Right ventricle myocardium inferior (tissue), 1 donor: ENCODE results near the gene FAM53B. TPM values are rescaled to one million over a fixed set of nuclear protein-coding genes. Genes with fewer than 3 reads are reported as not detected.

Experiments
- ATAC-seq: fragments of 200-7000 bp; cut with Tn5 transposase; one replicate; pipeline ENCODE4 v1.9.1; 2020; ENCODE audit warnings: mild to moderate bottlenecking, moderate library complexity
- DNase-seq: peaks from one replicate; pipeline ENCODE4 v3.0.0; 2021; ENCODE audit errors: missing footprints
- intact Hi-C: fragments of 100-400 bp; cut with DNase I; formaldehyde crosslinking; loops from one replicate; pipeline ENCODE4 v1.11.0; 2022
- total RNA-seq: library from RNA; stranded (reverse); fragmentation: NEBNext Ultra II Directional; extraction: Animal tissue kit (Norgen Biotek cat#: 25700); gene quantifications from one replicate; pipeline ENCODE4 v1.2.1, GENCODE V29; 2021
- donor health status: DM: no; HTN: yes; CAD: no; lungs with severe emphysema.

Gene FAM53B
- total RNA-seq, 1 donor from 2014 or later, result 41.2 TPM

DNA sequence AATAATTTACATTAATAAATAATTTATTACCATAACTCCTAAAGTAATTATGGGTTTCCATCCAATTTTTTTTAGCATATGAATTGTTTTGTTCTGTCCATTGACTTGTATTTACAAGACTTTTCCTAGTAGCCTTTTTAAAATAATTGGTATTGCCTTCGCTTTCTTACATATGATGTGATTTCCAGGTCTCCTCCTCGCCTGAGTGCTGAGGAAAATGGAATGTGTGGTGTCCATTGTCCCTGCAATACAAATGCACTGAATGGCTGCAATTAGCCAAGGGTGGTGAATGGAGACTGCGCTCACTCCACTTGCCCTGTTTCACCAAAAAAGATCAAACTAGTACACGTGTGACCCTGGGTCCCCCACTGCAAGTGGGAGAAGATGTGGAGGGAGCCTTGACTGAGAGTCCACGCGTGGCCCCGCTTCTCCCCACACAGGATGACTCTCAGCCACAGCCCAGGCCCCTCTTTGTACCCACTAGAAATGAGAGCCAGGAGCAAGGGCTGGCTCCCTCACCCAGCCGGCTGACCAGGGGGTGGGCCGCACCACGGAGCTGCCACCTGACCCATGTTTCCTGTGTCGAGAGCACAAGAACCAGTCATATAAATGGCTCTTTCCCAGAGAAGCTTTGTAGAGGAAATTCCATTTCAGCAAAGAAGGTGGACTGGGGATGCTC lies 52.6 kb downstream of the FAM53B start:
- intact Hi-C loops, result no loop called here
- ATAC-seq (no peak), DNase-seq (no peak)

DNA sequence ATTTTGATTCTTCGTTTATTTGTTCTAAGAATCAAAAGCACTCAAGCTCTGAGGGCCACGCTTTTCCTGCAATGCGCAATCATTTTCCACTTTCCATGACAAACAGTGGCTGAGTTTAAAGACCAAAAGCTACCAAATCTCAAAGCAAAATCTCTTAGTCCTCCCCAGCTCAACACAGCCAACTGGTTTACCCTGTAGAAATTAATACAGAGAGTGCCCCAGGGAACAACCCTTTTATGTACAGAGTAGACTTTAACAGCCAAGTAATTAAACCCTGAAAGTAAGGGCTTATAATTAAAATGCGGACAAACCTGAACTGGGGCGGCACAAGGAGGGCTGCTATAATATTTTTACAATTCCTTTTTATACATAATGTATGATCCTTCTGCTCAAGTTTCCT lies 53.2 kb downstream of the FAM53B start:
- intact Hi-C loops, result no loop called here
- ATAC-seq, result no peak

DNA sequence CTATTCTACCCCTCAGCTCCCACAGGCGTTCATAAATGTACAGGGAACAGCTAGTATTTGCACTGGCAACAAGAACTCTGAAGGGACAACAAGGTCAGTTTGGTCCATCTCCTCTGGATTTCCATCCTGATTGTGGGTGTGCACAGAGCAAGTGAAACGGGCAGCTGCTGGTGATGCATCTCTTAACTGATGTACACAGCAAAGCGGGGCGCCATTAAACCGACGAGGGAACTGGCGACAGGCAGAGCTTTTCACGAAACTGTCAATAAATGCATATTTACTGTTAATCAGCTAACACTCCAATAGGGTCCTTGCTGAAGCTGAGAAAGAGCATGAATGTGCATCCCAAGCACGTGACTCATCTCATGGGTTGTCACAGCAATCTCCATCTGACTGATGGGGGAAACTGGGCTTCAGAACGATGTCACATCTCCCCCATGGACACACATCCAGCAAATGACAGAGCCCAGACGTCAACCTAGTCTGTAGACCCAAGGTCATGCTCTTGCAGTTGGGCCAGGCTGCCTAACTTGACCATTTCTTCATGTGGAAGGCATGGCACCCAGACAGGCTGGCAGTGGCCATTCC lies 54.2 kb downstream of the FAM53B start:
- DNase-seq (no peak), ATAC-seq (no peak)
- intact Hi-C loops, result no loop called here

More for the DNA sequence above, 53.2 kb downstream of the FAM53B start:
- no peak for DNase-seq

DNA sequence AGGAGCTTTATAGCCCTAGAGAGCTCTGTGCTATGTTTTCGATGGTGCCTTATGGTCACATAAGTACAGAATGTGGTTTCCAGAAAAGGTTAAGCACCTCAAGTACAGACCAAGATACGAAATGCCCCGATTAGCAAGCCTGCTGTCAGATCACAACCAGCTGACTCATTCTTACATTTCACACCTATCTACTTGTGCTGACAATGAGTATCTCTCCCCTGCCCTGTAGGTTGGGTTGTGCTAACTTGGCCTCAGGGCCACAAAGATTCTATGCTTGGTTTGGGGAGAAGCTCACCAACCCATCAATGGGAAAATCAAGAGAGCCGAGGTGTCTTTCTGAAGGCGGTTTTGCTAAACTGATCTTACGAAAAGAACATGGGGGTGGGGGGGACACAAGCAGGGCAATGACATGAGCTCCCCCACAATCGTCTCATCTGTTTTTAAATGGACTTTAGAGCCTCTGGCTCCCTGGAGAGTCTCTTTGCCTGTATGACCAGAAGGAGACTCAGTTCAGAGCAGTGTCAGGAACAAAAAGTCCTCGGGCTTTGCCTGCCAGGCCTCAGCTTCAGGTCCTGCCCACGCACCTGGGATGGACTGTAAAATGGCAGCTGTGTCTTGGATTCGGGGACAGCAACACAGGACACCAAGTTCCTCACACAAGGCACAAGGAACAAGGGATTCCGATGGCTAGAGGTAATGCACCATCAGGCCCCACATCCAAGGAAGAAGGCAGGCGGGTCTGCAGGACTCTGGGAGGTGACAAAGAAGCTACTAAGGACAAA lies 55.1 kb downstream of the FAM53B start:
- DNase-seq, result no peak
- intact Hi-C loops, result no loop called here
- peak; percentile 25 for ATAC-seq

- DNase-seq (no peak), ATAC-seq (no peak)
- intact Hi-C loops, result no loop called here
Observed at GRCh38 chr10:124688386-124688785, 55.8 kb downstream of the FAM53B start.

DNA sequence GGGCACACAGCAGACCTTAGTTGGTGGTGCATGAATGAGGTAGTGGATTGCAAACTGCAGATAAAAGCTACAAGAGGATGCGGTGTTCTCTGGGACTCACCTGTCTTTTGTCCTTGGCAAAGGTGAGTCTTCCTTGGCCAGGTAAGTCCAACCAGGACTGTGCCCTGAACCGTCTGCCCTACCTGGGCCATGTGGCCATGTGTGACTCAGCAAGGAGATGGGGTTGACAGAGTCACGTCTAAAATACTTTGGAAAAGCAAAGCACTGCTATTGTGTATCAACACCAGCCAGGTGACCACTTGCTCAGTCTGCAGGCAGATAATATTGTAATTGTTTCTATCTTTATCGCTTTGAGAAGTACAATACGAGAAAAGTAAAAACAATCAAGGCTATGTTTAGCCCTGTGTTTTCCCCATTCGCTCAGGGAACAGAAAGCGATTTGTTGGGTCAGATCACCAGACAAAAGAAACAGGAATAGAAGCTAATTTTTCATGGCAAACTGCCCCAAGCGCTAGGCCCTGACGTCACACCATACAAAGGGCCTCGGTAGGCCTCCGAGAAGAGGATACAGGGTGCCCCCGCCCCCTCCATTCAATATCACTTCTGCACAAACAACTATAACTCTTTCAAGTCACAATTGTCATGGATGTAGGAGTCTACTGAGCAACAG lies 57.3 kb downstream of the FAM53B start:
- peak; percentile 35 for ATAC-seq
- no peak for DNase-seq
- intact Hi-C loops, result no loop called here

GRCh38 chr10:124685261-124685660 lies 58.9 kb downstream of the FAM53B start:
- intact Hi-C loops, result no loop called here

GRCh38 chr10:124683814-124684213 lies 60.4 kb downstream of the FAM53B start:
- intact Hi-C loops, result no loop called here
- peak; percentile 58 for DNase-seq
- ATAC-seq, result no peak

More at GRCh38 chr10:124685261-124685660, 58.9 kb downstream of the FAM53B start:
- DNase-seq, result peak; percentile 87
- peak; percentile 64 for ATAC-seq

- peak; percentile 30 for DNase-seq
- ATAC-seq, result no peak
- intact Hi-C loops, result no loop called here
Observed at GRCh38 chr10:124681626-124682552, 62.3 kb downstream of the FAM53B start.

- ATAC-seq (no peak), DNase-seq (peak; percentile 5)
- intact Hi-C loops, result no loop called here
Observed at GRCh38 chr10:124681091-124681490, 63.1 kb downstream of the FAM53B start.

GRCh38 chr10:124680675-124681074 lies 63.5 kb downstream of the FAM53B start:
- peak; percentile 86 for DNase-seq
- no peak for ATAC-seq
- intact Hi-C loops, result no loop called here

DNA sequence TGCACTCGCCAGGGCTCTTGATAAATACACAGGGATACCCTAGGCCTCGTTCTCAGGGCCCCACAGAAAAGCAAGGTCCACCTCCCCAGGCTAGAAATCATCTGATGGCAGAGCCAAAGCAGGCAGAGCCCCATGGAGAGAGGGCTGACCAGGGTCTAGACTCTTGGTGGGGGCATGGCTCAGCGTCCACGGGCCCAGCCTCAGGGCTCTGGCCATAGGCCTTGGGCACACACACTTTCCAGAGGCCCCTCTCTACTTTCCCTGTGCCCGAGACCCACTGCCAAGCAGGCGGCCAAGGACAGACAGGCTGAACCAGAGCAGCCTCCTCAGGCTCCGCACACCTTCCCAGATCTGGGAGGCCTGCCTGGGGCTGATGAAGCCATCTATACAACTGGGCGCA lies 64.8 kb downstream of the FAM53B start:
- intact Hi-C loops, result loop anchor here (2.0 to 5.0 kb wide), 3 partner anchors 37 to 61 kb away; no protein-coding TSS in a partner anchor
- ATAC-seq, result no peak
- DNase-seq, result no peak

GRCh38 chr10:124678557-124679240 lies 65.5 kb downstream of the FAM53B start:
- ATAC-seq, result no peak

DNA sequence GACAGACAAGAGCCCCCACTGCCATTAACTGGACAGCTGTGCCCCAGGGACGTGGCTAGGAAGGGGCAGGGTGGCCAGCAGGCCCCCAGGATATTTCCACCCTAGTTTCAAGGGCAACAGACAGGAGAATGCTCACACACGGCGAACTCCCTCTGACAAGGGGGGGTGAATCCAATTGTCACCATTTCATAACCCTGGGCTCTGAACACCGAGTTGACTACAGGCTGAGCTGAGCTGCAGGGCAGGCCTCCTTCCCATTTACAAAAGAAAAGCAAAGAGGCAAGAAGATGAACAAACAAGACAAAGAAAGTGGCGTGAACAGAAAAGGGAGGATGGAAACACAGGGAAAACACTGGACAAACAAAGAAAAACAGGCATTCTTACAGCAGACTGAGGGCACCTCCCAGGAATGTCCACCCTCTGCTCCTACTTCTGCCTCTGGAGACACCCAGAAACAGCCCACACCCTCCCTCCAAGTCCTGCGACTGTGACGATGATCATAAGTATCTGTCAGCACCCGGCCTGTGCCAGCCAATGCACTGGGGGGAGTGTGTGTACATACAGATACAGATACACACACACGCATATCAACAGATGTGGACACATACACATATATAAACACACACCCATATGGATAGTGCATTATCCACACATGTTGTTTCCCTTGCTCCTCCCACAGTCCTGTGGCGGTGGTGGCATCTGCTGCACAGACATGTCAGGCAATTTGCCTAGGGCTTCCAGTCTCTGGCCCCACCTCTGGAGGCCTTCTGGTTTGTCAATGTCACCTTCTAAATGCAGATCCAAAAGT lies 66.2 kb downstream of the FAM53B start:
- no peak for DNase-seq
- intact Hi-C loops, result loop anchor here (2.0 to 5.0 kb wide), 3 partner anchors 36 to 63 kb away; no protein-coding TSS in a partner anchor
- peak; percentile 79 for ATAC-seq

More at GRCh38 chr10:124678557-124679240, 65.5 kb downstream of the FAM53B start:
- intact Hi-C loops, result loop anchor here (2.0 to 5.0 kb wide), 3 partner anchors 36 to 62 kb away; no protein-coding TSS in a partner anchor
- no peak for DNase-seq

GRCh38 chr10:124677293-124677699 lies 66.9 kb downstream of the FAM53B start:
- ATAC-seq (peak; percentile 53), DNase-seq (no peak)
- intact Hi-C loops, result loop anchor here (5.0 kb wide), 2 partner anchors 35 to 45 kb away; no protein-coding TSS in a partner anchor

DNA sequence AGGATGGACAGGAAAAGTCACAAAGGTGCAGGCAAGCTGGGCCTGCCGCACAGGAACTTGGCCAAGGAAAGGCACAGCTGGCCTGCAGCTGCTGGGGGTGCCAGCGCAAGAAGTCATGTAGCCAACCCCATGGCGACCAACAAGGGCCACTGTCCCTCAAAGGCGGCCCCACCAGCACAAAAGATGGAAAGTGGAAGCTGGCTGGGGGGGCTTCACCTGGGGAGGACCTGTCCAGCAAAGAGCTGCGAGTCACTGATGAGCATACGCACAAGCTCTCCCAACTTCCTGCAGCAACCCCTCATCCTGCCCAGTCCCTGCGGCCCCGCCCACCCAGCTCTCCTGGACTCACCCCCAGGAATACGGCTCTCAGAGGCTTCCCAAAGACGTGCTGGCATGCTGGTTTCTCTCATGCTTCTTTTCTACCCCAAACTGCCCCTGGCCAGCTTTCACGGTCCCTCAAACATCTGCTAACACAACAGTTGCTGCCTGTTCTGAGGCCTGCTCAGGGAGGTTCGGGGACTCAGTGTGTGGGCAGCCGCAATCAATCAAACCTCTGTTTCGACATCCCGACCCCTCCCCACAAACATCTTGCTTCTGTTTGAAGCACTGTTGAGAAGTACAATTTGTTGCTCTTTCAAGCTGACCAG lies 67.6 kb downstream of the FAM53B start:
- DNase-seq, result no peak
- ATAC-seq, result no peak
- intact Hi-C loops, result loop anchor here (5.0 kb wide), 2 partner anchors 34 to 46 kb away; no protein-coding TSS in a partner anchor
